Omental fat pad (tissue), 4 donors: Measurements from ENCODE around the gene ALDH8A1. TPM values are rescaled to one million over a fixed set of nuclear protein-coding genes. Genes with fewer than 3 reads are reported as not detected.
A peak's percentile ranks its signal among the peaks of the same experiment; 100 is the strongest.

Source experiments
- ATAC-seq: fragments of 150-250 bp; one replicate; pipeline ENCODE4 v1.9.1; 2016; ENCODE audit warnings: mild to moderate bottlenecking, moderate library complexity; ENCODE audit not compliant: low FRiP score
- DNase-seq: peaks from one replicate; pipeline ENCODE4 v3.0.0-alpha.2; 2019; ENCODE audit warnings: low spot score
- CTCF ChIP-seq, 3 donors: fragments of 450-650 bp; IDR thresholded peaks; one replicate each; pipeline ENCODE4 v1.5.1; 2016 to 2017; ENCODE audit warnings: antibody characterized with exemption in 3 of 3, mild to moderate bottlenecking in 3 of 3, moderate library complexity in 2 of 3
- total RNA-seq, 4 donors: library from RNA; depleted of rRNA; stranded (reverse); fragments of >200 nt; gene quantifications; one replicate each; pipeline ENCODE4 v1.1.0, GENCODE V29; 2016

The ALDH8A1 gene
- total RNA-seq, 4 donors from 2014 or later = 1.5 to 7.0 (median 3.0) TPM

- no peak for DNase-seq
- no peak for TF ChIP-seq CTCF (IDR thresholded peaks at IDR 0.05)
- no peak for ATAC-seq
Observed at GRCh38 chr6:134943522-134944111, 6.3 kb downstream of the ALDH8A1 start.

- DNase-seq (no peak), ATAC-seq (no peak)
- TF ChIP-seq CTCF (IDR thresholded peaks at IDR 0.05) = no peak
Observed at GRCh38 chr6:134938896-134939295, 11.0 kb downstream of the ALDH8A1 start.

- ATAC-seq (no peak), DNase-seq (no peak)
- TF ChIP-seq CTCF (IDR thresholded peaks at IDR 0.05) = no peak
Observed at GRCh38 chr6:134937426-134937825, 12.5 kb downstream of the ALDH8A1 start.

- ATAC-seq (peak; percentile 87), DNase-seq (no peak)
- no peak for TF ChIP-seq CTCF (IDR thresholded peaks at IDR 0.05)
Observed at GRCh38 chr6:134936931-134937330, 13.0 kb downstream of the ALDH8A1 start.

GRCh38 chr6:134936476-134936875 is 13.4 kb downstream of the ALDH8A1 start:
- TF ChIP-seq CTCF (IDR thresholded peaks at IDR 0.05) = no peak
- ATAC-seq = no peak

GRCh38 chr6:134934793-134935485 is 15.0 kb downstream of the ALDH8A1 start:
- no peak for TF ChIP-seq CTCF (IDR thresholded peaks at IDR 0.05)
- no peak for DNase-seq
- ATAC-seq = no peak

More at GRCh38 chr6:134936476-134936875, 13.4 kb downstream of the ALDH8A1 start:
- no peak for DNase-seq
